Non-pigmented ciliary epithelial cell (primary cell): ENCODE results near the gene B3GNT4.
"Not testable (repeated sequence)": the region's sequence is repeated elsewhere in the genome, so short reads cannot be mapped to it uniquely, and the experiment has no call there.

Experiments used
- DNase-seq: peaks from one replicate; pipeline ENCODE4 v3.0.0-alpha.2; 2010; ENCODE audit warnings: low read depth

Gene B3GNT4

GRCh38 chr12:122189626-122190475 lies 13.7 kb upstream of the B3GNT4 start:
- no peak for DNase-seq

DNA sequence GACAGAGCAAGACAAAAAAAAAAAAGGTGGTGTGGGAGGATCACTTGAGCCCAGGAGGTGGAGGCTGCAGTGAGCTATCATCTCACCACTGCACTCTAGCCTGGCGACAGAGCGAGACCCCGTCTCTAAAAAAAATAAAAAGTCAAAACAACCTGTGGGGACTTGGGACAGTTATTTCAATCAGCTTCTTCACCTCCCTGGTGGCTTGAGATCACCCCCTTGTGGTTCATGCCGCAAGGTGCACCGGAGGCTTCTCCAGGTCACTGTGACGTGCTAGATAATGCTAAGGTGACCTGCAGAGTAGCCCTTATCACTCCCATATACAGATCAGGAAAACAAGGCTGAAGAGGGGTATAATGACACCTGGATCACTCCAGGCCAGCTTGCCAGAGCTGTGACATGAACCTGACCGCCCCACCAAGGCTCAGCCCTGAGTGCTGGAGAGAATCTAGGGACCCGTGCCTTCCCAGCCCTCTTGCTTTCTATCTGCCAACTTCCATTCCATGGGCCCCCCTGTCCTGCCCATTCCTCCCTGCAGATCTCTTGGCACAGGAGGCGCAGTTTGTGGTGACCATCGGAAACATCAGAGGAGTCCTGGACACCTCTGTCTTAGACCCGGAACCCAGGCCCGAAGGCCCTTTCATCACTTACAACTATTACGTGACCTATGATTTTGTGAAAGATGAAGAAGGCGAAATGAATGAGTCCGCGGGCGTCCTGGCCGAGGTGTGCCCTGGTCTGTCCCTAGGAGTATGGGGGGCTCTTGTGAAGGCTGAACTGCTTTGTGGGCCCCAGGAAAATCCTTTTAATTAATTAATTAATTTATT lies 12.5 kb upstream of the B3GNT4 start:
- DNase-seq = no peak

GRCh38 chr12:122192441-122192840 lies 11.1 kb upstream of the B3GNT4 start:
- DNase-seq = no peak

GRCh38 chr12:122194804-122195203 lies 8.7 kb upstream of the B3GNT4 start:
- no peak for DNase-seq

GRCh38 chr12:122195405-122195804 lies 8.1 kb upstream of the B3GNT4 start:
- no peak for DNase-seq

DNA sequence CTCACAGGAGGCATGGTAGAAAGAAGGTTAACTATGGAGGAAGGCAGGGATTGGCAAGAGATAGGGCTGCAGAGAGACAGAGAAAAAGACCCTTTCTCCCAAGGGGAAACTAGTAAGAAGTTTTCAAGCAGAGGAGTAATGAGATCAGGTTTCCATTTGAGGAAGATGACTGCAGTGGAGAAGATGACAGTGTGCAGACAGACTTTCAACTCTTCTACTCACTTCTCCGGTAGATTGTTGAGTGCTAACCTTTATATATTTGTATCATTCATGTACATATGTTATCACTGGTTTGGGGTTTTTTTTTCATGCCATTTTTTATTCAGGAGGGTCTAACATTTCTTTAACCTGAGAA lies 5.9 kb upstream of the B3GNT4 start:
- DNase-seq = no peak

- DNase-seq = no peak
Measured at GRCh38 chr12:122199484-122200355, 3.8 kb upstream of the B3GNT4 start.

DNA sequence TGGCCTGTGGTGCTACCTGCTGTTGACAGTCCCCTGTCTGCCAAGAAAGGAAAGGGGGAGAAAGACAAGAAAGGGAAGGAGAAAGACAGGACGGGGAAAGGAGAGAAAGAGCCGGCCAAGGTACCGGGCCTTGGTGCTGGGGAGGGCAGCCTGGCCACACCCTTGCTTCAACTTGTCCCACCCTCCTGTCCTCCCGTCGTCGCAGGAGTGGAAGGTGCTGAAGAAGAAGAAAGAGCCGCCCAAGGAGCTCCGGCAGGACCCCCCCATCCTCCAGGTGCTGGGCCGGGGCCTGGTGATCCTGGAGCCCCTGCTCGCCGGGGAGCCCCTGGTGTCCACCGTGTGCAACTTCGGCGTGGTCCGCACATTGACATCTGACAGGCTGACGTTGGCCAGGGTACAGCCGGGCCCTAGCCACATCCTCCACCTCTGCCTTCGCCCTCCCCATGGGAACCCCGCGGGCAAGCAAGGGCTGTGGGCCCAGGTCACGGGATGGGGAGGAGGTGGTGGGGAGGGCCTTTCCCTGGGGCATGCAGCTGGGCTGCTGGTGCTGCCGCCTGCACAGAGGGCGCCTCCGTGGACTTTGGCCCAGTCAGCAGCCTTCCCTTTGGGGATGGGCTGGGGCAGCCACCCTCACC lies 2.9 kb upstream of the B3GNT4 start:
- DNase-seq = no peak

DNA sequence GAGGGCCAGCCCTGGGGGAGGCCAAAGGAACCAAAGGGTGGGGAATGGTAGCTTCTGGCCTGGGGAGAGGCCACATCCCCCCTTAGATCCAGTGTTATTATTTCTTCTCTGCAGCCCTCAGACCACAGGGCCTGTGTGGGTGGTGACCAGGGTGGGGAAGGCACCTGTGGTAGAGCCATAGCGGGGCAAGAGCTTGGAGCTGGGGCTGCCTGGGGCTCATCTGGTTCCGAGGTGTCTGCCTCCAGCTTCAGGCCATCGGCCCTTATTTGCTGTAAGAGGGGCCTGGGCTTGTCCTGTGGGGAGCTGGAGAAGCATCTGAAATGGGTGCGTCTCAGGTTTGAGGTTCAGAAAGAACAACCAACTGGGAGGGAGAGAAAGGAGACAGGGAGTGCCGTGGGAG lies 2.1 kb upstream of the B3GNT4 start:
- no peak for DNase-seq

- DNase-seq = no peak
Measured at GRCh38 chr12:122202017-122202416, 1.5 kb upstream of the B3GNT4 start.

DNA sequence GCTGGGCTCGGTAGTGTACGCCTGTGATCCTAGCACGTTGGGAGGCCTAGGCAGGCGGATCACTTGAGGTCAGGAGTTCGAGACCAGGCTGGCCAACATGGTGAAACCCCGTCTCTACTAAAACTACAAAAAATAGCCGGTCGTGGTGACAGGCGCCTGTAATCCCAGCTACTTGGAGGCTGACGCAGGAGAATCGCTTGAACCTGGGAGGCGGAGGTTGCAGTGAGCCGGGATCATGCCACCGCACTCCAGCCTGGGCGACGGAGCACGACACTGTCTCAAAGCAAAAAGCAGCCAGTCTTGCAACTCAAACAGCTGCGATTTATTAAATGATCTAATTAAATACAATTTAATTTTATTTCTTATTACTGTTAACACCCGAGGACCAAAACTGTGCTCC lies 698 bp upstream of the B3GNT4 start:
- DNase-seq = not testable (repeated sequence)

GRCh38 chr12:122204167-122205052 lies 901 bp downstream of the B3GNT4 start:
- DNase-seq = no peak

DNA sequence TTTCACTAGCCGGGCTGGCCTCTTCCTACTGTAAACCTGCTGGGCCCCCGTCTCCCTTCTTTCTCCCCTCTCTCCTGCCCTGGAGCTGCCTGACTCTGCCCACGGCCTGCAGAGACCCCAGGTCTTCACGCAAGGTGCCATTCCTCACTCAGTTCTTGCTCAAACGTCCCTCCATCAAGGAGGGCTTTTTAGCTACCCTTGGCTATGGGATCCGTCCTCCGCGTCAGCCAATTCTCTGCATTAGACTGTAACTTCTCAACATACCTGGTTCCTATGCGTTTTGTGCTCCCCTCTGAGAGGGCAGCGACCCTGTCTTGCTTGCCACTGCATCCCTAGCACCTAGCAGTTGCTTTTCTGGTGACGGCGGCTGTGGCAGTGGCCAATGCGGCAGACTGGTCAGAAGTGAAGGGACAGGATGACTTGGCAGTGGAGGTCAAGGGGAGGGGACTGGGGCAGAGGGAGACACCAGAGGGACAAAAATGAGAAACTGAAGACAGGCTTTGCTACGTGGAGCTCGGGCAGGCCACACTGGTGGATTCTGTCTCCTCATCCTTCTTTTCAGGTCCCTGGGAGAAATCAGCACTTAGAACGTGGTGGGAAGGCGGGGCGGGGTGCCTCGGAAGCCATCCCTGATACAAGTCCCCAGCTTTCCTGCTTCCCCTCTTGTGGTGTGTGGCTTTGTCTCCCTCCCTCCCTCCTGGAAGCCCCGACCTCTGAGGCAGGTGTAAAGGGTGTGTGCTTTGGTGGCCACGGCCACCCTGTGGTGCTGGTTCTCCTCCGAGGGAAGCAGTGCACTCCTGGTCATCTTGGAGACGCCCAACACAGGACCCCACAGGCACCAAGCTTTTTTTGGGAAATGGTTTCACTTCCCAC lies 1.8 kb downstream of the B3GNT4 start:
- no peak for DNase-seq

GRCh38 chr12:122206111-122206881 lies 2.8 kb downstream of the B3GNT4 start:
- DNase-seq = no peak

DNA sequence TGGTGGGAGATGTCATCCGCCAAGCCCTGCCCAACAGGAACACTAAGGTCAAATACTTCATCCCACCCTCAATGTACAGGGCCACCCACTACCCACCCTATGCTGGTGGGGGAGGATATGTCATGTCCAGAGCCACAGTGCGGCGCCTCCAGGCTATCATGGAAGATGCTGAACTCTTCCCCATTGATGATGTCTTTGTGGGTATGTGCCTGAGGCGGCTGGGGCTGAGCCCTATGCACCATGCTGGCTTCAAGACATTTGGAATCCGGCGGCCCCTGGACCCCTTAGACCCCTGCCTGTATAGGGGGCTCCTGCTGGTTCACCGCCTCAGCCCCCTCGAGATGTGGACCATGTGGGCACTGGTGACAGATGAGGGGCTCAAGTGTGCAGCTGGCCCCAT lies 3.5 kb downstream of the B3GNT4 start:
- no peak for DNase-seq

- no peak for DNase-seq
Measured at GRCh38 chr12:122207391-122207790, 3.9 kb downstream of the B3GNT4 start.

GRCh38 chr12:122208073-122208820 lies 4.7 kb downstream of the B3GNT4 start:
- DNase-seq = no peak

DNA sequence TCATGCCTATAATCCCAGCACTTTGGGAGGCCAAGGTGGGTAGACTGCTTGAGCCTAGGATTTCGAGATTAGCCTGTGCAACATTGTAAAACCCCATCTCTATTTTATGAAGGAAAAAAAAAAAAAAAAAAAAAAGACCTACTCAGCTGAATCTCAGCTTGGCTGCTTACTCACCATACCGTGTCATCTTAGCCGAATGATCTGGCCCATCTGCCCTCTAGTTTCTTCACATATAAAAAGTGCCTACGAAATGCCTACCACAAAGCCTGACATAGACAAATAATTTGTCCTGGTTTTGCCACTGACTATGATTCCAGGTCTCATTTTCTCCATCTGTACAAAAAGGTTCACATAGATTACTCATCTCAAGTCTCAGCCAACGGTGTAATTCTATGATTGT lies 12.3 kb downstream of the B3GNT4 start:
- no peak for DNase-seq
